Activated CD8-positive, alpha-beta memory T cell treated with anti-CD3 and anti-CD28 coated beads, Interleukin-2, amount 50 U/mL, for 24 hours (primary cell): Measurements from ENCODE around the gene RASD1.
A peak's percentile ranks its signal among the peaks of the same experiment; 100 is the strongest.
"Not testable (repeated sequence)": the region's sequence is repeated elsewhere in the genome, so short reads cannot be mapped to it uniquely, and the experiment has no call there.

Source experiments
- DNase-seq: peaks from one replicate; pipeline ENCODE4 v3.0.0-alpha.2; 2020; ENCODE audit errors: extremely low read depth

RASD1 gene

GRCh38 chr17:17497065-17497844 lies 1.1 kb upstream of the RASD1 start:
- no peak for DNase-seq

GRCh38 chr17:17495536-17496188 lies 533 bp downstream of the RASD1 start:
- DNase-seq, result no peak

- DNase-seq, result no peak
Measured at GRCh38 chr17:17494870-17495535, 1.2 kb downstream of the RASD1 start.

GRCh38 chr17:17494499-17494869 lies 1.7 kb downstream of the RASD1 start:
- DNase-seq, result no peak

GRCh38 chr17:17493986-17494466 lies 2.2 kb downstream of the RASD1 start:
- no peak for DNase-seq

GRCh38 chr17:17493249-17493985 lies 2.8 kb downstream of the RASD1 start:
- DNase-seq, result no peak

- DNase-seq, result no peak
Measured at GRCh38 chr17:17492571-17492970, 3.6 kb downstream of the RASD1 start.

- DNase-seq, result no peak
Measured at GRCh38 chr17:17492085-17492484, 4.1 kb downstream of the RASD1 start.

GRCh38 chr17:17491546-17491988 lies 4.6 kb downstream of the RASD1 start:
- no peak for DNase-seq

GRCh38 chr17:17491031-17491471 lies 5.1 kb downstream of the RASD1 start:
- DNase-seq, result no peak

- DNase-seq, result no peak
Measured at GRCh38 chr17:17487998-17488397, 8.2 kb downstream of the RASD1 start.

GRCh38 chr17:17486416-17486815 lies 9.8 kb downstream of the RASD1 start:
- not testable (repeated sequence) for DNase-seq

- no peak for DNase-seq
Measured at GRCh38 chr17:17485420-17485819, 10.8 kb downstream of the RASD1 start.

- no peak for DNase-seq
Measured at GRCh38 chr17:17484451-17484899, 11.7 kb downstream of the RASD1 start.

- DNase-seq, result no peak
Measured at GRCh38 chr17:17481860-17482259, 14.3 kb downstream of the RASD1 start.

- no peak for DNase-seq
Measured at GRCh38 chr17:17480593-17481148, 15.5 kb downstream of the RASD1 start.

- DNase-seq, result no peak
Measured at GRCh38 chr17:17479209-17479608, 17.0 kb downstream of the RASD1 start.

- DNase-seq, result peak; percentile 80
Measured at GRCh38 chr17:17476865-17477467, 19.2 kb downstream of the RASD1 start, which contains the start of gene MED9. TSS of gene MED9 (plus strand) at chr17:17477000. CDS start at chr17:17477042, 42 bp downstream.

GRCh38 chr17:17474341-17474740 lies 21.9 kb downstream of the RASD1 start:
- no peak for DNase-seq

- DNase-seq, result no peak
Measured at GRCh38 chr17:17472333-17472920, 23.8 kb downstream of the RASD1 start.

GRCh38 chr17:17469996-17470395 lies 26.2 kb downstream of the RASD1 start:
- no peak for DNase-seq
